CD4-positive, alpha-beta T cell treated with Interleukin-6 at 100 ng/mL for 8 hours (primary cell): ENCODE measurements around the gene ARHGAP15.

ENCODE experiments used
- DNase-seq: peaks from one replicate; pipeline ENCODE4 v3.0.0-alpha.2; 2020; ENCODE audit warnings: mixed read lengths, low spot score

The ARHGAP15 gene

GRCh38 chr2:143486976-143487375 lies 357.8 kb downstream of the ARHGAP15 start:
- DNase-seq: no peak

GRCh38 chr2:143489145-143489544 lies 359.9 kb downstream of the ARHGAP15 start:
- no peak for DNase-seq

GRCh38 chr2:143491131-143491530 lies 361.9 kb downstream of the ARHGAP15 start:
- DNase-seq: no peak

- DNase-seq: no peak
These were observed 364.1 kb downstream of the ARHGAP15 start for GRCh38 chr2:143493339-143493738.

- DNase-seq: no peak
These were observed 368.5 kb downstream of the ARHGAP15 start for GRCh38 chr2:143497726-143498125.

GRCh38 chr2:143498496-143498895 lies 369.3 kb downstream of the ARHGAP15 start:
- no peak for DNase-seq

GRCh38 chr2:143499061-143499460 lies 369.8 kb downstream of the ARHGAP15 start:
- no peak for DNase-seq

GRCh38 chr2:143501106-143501676 lies 372.0 kb downstream of the ARHGAP15 start:
- DNase-seq: no peak

GRCh38 chr2:143503280-143503679 lies 374.1 kb downstream of the ARHGAP15 start:
- DNase-seq: no peak

- DNase-seq: no peak
These were observed 375.2 kb downstream of the ARHGAP15 start for GRCh38 chr2:143504397-143504796.

- DNase-seq: no peak
These were observed 376.3 kb downstream of the ARHGAP15 start for GRCh38 chr2:143505542-143505941.

GRCh38 chr2:143513081-143513480 lies 383.9 kb downstream of the ARHGAP15 start:
- DNase-seq: no peak

GRCh38 chr2:143514413-143514812 lies 385.2 kb downstream of the ARHGAP15 start:
- no peak for DNase-seq

- no peak for DNase-seq
These were observed 386.1 kb downstream of the ARHGAP15 start for GRCh38 chr2:143515318-143515717.

- DNase-seq: no peak
These were observed 390.3 kb downstream of the ARHGAP15 start for GRCh38 chr2:143519521-143519920.

- no peak for DNase-seq
These were observed 392.2 kb downstream of the ARHGAP15 start for GRCh38 chr2:143521396-143521795.

GRCh38 chr2:143522699-143523098 lies 393.5 kb downstream of the ARHGAP15 start:
- no peak for DNase-seq

- DNase-seq: no peak
These were observed 394.9 kb downstream of the ARHGAP15 start for GRCh38 chr2:143524119-143524553.

GRCh38 chr2:143524559-143525401 lies 395.6 kb downstream of the ARHGAP15 start:
- no peak for DNase-seq

GRCh38 chr2:143525402-143525860 lies 396.2 kb downstream of the ARHGAP15 start:
- DNase-seq: no peak

- DNase-seq: no peak
These were observed 397.3 kb downstream of the ARHGAP15 start for GRCh38 chr2:143526498-143526897.

GRCh38 chr2:143528021-143528420 lies 398.8 kb downstream of the ARHGAP15 start:
- no peak for DNase-seq

- no peak for DNase-seq
These were observed 400.0 kb downstream of the ARHGAP15 start for GRCh38 chr2:143529118-143529720.
